Measurements from ENCODE around the gene UPK3BL1. TPM values are rescaled to one million over a fixed set of nuclear protein-coding genes. Genes with fewer than 3 reads are reported as not detected.
"Not testable (repeated sequence)": the region's sequence is repeated elsewhere in the genome, so short reads cannot be mapped to it uniquely, and the experiment has no call there.

The UPK3BL1 gene
- total RNA-seq, 1 donor from 2014 or later, result 6.9 TPM

DNA sequence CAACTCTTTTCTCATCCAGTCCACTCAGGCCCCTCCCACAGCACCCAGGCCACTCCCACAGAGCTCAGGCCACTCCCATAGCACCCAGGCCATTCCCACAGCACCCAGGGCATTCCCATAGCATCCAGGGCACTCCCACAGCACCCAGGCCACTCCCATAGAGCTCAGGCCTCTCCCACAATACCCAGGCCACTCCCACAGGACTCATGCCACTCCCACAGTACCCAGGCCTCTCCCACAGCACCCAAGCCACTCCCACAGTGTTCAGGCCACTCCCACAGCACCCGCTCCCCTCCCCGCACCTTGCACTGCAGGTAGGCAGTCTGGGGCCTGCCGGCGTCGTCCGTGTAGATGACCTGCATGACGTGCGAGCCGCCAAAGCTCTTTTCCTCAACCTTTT is 52.7 kb downstream of the UPK3BL1 start:
- DNase-seq (ENCODE audit: low read depth in 2 of 2), result not testable (repeated sequence)

Other genes starting within 250 kb of the UPK3BL1 start
- gene PRKRIP1, start 246.4 kb downstream of the UPK3BL1 start, total RNA-seq, result 8.1 and 10.3 TPM in 2 replicates
- gene ORAI2, start 209.2 kb downstream of the UPK3BL1 start, total RNA-seq, result 45.3 and 57.7 TPM in 2 replicates
- gene ALKBH4, start 177.9 kb downstream of the UPK3BL1 start, total RNA-seq, result 8.9 and 10.5 TPM in 2 replicates
- gene LRWD1, start 177.8 kb downstream of the UPK3BL1 start, total RNA-seq, result 13.5 and 17.7 TPM in 2 replicates
- 26.8 and 32.5 TPM in 2 replicates for gene POLR2J, start 163.9 kb downstream of the UPK3BL1 start, total RNA-seq
- gene RASA4B, start 125.0 kb downstream of the UPK3BL1 start, total RNA-seq, result 1.4 and 1.7 TPM in 2 replicates
- 0.22 and 2.6 TPM in 2 replicates for gene UPK3BL2, start 99.1 kb downstream of the UPK3BL1 start, total RNA-seq
- gene SPDYE2, start 91.6 kb downstream of the UPK3BL1 start, total RNA-seq, result not detected in 2 replicates
- gene POLR2J3, start 70.2 kb downstream of the UPK3BL1 start, total RNA-seq, result 13.3 and 26.8 TPM in 2 replicates
- gene RASA4, start 26.0 kb downstream of the UPK3BL1 start, total RNA-seq, result 3.1 and 3.8 TPM in 2 replicates
- not detected in 2 replicates for gene SPDYE2B, start 7.5 kb upstream of the UPK3BL1 start, total RNA-seq
- 0.65 and 2.4 TPM in 2 replicates for gene POLR2J2, start 28.9 kb upstream of the UPK3BL1 start, total RNA-seq
- 4.1 and 5.2 TPM in 2 replicates for gene FAM185A, start 106.2 kb upstream of the UPK3BL1 start, total RNA-seq